Activated CD4-positive, alpha-beta T cell treated with anti-CD3 and anti-CD28 coated beads, Interleukin-2, amount 50 U/mL, for 16 hours (primary cell): ENCODE measurements around the gene CFLAR.
A peak's percentile ranks its signal among the peaks of the same experiment; 100 is the strongest.

Source experiments
- DNase-seq: peaks from one replicate; pipeline ENCODE4 v3.0.0-alpha.2; 2020

CFLAR gene

GRCh38 chr2:201184248-201184647, 68.3 kb downstream of the CFLAR start:
- peak; percentile 23 for DNase-seq

- no peak for DNase-seq
These were observed 69.9 kb downstream of the CFLAR start for GRCh38 chr2:201185863-201186262.

DNA sequence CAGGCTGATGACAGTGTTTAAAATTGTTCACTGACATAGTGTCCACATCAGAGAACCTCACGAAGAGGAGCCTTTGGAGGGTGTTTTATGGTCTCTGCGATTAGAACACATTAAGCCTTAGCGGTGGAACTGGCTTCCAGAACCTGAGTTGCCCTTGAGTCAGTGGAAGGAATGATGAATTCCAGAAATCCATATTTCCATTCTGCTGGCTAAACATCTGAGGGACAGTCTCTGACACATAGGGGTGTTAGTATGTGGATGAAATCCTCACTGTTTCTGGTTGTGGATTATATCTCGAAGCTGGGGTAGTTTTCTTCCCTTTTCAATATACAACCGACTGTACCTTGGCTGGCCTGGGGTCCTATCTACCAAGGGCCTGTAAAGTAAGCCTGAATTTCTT, 71.0 kb downstream of the CFLAR start:
- DNase-seq: no peak

GRCh38 chr2:201188449-201188848, 72.5 kb downstream of the CFLAR start:
- DNase-seq: no peak

DNA sequence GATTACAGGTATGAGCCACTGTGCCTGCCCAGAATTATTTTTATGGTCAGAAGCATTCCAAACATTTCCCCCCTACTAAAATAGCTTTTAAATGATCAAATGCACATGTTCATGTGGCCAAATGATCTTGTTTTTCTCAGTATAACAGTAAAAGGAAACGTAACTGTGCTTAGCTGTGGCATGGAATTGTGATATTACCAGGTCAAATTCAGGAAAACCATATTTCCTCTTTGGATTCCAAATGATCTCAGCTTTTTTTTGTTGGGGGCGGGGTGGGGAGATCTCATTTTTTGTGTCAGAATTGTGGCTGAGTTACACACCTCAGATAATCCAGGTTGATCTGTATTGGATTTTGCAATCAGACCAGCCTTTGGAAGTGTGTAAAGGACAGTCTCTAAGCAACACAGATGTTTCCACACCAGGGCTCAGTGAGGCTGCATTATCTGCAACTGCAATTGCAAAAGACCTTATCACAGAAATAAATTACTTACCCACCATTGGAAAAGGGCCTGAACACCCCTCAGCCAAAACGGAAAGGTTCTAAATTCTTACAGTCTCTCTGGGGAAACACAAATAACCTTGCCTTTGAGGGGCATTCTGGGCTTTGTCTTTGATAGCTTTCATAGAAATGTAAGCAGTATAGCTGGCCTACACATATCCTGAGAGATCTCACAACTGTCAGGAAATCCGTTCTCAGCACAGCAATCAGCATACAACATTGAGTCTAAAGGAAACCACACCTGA, 75.3 kb downstream of the CFLAR start:
- peak; percentile 39 for DNase-seq

DNA sequence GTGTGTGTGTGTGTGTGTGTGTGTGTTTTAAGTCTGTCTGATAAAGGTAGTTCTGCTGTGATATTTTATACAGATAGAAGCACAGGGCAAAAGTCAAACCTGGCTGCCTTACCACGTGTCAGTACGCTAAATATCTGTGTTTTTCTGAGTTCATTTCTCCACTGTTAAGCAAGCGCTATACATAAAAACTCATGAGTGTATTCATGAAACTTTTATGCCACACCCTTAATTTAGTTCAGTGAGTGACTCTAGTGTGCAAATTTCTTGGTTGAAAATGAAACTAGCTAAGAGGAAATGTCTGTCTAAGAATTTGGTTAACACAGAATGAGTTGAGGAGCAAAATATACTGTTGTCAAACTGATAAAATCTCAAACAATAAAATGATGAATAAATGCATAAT, 78.1 kb downstream of the CFLAR start:
- DNase-seq: peak; percentile 70

DNA sequence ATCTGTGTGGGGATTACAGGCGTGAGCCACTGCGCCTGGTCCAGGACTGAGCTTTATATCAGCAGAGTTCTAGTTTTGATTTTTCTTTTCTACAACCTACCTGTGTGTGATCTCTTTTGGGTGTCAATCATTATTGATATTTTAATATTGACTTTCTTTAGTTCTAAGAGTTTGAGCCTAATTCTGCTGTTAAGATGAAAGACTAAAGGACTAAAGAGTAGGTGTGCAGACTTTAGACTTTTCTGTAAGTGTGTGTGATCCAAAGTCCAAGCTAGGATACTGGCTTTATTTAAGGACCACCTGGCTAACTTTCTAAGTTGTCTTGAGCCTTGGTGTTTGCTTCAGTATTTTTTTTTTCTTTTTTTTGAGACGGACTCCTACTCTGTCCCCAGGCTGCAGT, 79.4 kb downstream of the CFLAR start:
- no peak for DNase-seq

- DNase-seq: no peak
These were observed 80.0 kb downstream of the CFLAR start for GRCh38 chr2:201196003-201196402.

DNA sequence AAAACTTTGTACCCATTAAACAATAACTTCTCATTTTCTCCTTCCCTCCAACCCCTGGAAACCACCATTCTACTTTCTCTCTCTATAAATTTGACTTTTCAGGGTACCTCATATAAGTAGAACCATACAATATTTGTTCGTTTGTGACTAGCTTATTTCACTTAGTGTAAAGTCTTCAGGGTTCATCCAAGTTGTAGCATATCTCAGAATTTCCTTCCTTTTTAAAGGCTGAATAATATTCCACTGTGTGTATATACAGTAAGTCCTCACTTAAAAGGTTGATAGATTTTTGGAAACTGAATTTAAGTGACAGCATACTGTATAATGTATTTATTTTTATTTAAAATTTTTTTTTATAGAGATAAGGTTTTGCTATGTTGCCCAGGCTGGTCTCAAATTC, 80.8 kb downstream of the CFLAR start:
- DNase-seq: no peak

GRCh38 chr2:201197781-201198180, 81.8 kb downstream of the CFLAR start:
- no peak for DNase-seq

- DNase-seq: no peak
These were observed 83.9 kb downstream of the CFLAR start for GRCh38 chr2:201199847-201200246.

DNA sequence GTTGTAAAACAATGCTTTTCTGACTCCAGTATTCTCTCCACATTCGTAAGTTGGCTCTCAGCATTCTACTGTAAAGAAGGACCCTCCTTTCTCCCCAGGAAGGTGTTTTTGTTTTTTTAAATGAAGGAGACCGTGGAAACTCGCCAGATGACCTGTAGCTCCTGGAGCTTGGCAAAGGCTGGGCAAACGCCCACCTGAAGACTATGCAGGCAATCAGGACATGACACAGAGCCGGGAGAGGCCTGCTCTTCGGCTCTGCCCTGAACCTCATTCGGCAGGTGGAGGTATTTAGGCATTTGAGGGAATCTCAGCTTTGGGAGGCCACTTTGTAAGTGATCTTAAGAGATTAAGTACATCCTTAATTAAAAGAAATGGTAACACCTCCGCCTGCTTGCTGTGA, 84.4 kb downstream of the CFLAR start:
- no peak for DNase-seq

DNA sequence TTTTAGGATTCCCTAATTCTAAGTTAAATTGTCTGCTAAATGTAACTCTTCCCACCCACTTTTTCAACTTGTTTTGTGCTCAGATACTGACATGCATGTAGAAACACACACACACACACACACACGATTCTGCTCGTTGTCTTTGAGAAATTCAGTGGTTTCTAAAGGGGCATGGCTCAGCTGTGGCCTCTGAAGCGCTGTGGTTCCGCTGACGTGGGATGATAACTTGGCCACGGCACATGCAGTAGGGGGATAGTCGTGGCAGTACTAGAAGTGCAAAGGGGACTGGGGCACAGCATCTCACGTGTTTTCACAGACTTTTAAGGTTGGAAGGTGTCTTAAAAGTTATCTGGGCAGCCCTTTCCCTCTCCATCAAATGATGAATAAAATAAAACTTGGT, 85.4 kb downstream of the CFLAR start:
- no peak for DNase-seq

GRCh38 chr2:201203916-201204654, 88.1 kb downstream of the CFLAR start:
- DNase-seq: no peak

DNA sequence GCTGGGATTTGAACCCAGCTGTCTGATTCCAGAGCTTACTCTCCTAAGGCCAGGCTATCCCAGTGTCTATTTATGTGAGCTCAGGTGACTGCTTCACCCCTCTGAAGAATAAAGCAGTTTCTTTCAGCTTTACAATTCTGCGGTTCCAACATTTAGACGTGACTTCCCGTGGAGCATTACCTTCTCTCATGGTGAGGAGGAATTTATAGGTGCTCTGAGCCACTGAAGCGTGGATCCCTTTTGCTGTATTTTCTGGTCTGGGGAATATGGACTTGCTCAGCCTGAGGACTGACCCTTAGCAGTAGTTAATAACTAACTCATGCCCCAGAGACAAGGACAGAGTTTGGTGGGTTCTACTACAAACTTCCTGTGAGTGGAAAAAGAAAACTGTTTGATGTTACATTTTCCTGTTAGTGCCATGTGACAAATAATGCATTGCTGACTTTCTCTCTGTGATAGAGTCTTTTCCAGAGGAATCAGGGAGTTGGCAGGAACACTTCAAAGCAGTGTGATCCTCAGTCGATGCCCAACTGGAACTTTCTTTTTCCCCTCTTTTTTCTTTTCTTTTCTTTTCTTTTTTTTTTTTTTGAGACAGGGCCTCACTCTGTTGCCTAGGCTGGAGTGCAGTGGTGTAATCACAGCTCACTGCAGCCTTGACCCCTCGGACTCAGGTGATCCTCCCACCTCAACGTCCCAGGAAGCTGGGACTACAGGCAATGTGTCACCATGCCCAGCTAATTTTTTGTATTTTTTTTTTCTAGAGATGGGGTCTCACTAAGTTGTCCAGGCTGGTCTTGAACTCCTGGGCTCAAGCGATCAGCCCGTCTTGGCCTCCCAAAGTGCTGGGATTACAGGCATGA, 88.9 kb downstream of the CFLAR start:
- DNase-seq: no peak

DNA sequence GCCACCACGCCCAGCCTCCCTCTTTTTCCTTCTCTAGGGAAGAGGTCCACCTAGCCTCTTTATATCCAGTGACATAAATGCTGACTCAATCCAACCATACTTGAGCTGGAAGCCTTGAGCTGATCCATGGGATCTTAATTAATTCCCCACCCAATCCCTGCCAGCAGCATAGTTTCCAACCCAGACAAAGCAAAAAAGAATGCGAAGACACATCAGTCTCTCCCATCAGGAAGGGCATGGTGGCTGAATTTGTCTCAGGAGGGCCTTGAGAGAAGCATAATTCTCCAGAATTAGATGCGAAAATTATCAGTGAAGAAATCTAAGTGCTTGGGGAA, 89.5 kb downstream of the CFLAR start:
- no peak for DNase-seq

DNA sequence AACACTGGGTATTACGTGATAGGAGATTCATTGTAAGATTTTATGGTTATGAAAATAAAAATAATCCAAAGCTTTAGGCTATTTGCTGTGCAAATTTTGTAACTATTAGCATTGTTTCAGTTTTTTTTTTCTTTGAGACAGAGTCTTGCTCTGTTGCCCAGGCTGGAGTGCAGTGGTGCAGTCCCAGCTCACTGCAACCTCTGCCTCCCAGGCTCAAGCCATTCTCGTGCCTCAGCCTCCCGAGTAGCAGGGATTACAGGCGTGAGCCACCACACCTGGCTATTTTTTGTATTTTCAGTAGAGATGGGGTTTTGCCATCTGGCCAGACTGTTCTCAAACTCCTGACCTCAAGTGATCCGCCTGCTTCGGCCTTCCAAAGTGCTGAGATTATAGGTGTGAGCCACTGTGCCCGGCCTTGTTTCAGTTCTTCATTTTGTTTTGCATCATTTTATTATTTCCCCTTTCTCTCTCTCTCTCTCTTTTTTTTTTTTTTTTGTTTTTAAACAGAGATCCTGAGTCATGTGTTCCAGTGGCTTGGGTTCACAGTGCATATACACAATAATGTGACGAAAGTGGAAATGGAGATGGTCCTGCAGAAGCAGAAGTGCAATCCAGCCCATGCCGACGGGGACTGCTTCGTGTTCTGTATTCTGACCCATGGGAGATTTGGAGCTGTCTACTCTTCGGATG, 92.7 kb downstream of the CFLAR start:
- no peak for DNase-seq

DNA sequence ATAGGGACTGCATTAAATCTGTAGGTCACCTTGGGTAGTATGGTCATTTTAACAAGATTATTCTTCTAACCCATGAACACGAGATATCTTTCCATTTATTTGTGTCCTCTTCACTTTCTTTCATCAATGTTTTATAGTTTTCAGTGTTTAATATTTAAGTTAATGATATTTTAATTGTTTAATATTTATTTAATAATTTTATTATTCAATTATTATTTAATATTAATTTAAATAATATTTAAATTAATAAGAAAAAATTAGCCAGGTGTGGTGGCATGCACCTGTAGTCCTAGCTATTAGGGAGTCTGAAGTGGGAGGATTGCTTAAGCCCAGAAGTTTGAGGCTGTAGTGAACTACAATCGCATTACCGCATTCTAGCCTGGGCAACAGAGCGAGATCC, 100.0 kb downstream of the CFLAR start:
- no peak for DNase-seq

DNA sequence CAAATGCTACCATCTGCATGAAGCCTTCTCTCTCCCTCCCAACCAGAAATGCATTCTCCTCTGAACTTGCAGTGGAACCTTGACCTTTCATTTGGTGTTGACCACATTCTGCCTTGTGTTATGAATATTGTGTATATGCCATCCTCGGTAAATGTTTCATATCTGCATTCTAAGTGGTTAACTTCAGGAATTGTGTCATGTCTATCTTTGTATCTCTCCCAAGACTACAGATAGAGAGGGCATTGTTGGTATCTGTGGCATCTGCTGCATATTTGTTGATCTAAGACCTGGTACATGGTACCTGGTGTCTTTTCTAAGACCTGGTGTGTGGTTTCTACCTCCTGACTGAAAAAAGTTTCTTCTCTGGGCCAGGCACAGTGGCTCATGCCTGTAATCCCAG, 101.0 kb downstream of the CFLAR start:
- no peak for DNase-seq

DNA sequence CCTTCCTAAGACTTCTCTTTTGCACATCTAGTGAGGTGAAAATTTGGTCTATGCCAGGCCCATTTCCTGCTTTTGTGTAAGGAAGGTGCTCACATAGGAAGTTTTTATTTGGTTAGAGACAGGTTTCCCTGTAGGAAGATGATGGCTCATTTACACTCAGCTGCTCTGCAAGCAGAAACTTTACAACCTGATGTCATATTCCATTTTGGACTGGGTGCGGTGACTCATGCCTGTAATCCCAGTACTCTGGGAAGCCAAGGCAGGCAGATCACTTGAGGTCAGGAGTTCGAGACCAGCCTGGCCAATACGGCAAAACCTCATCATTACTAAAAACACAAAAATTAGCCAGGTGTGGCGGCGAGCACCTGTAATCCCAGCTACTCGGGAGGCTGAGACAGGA, 102.8 kb downstream of the CFLAR start:
- no peak for DNase-seq

- no peak for DNase-seq
These were observed 103.5 kb downstream of the CFLAR start for GRCh38 chr2:201219328-201220096.

- DNase-seq: no peak
These were observed 104.2 kb downstream of the CFLAR start for GRCh38 chr2:201220102-201220570.
